HEK293 (cell line): ENCODE results near the gene ASCC1.

Experiments
- CTCF ChIP-seq: fragments of 450-650 bp; formaldehyde crosslinking; IDR thresholded peaks from 2 replicates; pipeline ENCODE4 v1.5.1; 2016; ENCODE audit warnings: missing biosample characterization, missing genetic modification characterization
- HOXA7 ChIP-seq: sonication (generic); formaldehyde crosslinking; IDR thresholded peaks from 2 replicates; pipeline ENCODE4 v1.8.1; 2022; ENCODE audit warnings: missing genetic modification reagents, borderline replicate concordance
- PRDM10 ChIP-seq: fragments of 450-650 bp; formaldehyde crosslinking; IDR thresholded peaks from 2 replicates; pipeline ENCODE4 v1.5.1; 2016; ENCODE audit warnings: missing biosample characterization, missing genetic modification characterization
- REST ChIP-seq: fragments of 450-650 bp; formaldehyde crosslinking; IDR thresholded peaks from 2 replicates; pipeline ENCODE4 v1.5.1; 2016; ENCODE audit warnings: missing biosample characterization, missing genetic modification characterization
- YY2 ChIP-seq: fragments of 450-650 bp; formaldehyde crosslinking; IDR thresholded peaks from 2 replicates; pipeline ENCODE4 v1.5.1; 2016; ENCODE audit warnings: missing biosample characterization, missing genetic modification characterization
- ZBTB49 ChIP-seq: fragments of 450-650 bp; formaldehyde crosslinking; IDR thresholded peaks from 2 replicates; pipeline ENCODE4 v1.5.1; 2016; ENCODE audit warnings: missing biosample characterization, missing genetic modification characterization, low read depth
- ZFP3 ChIP-seq: fragments of 450-650 bp; formaldehyde crosslinking; IDR thresholded peaks from 2 replicates; pipeline ENCODE4 v1.5.1; 2016; ENCODE audit warnings: low read depth, missing biosample characterization, missing genetic modification characterization
- ZNF239 ChIP-seq: fragments of 450-650 bp; formaldehyde crosslinking; IDR thresholded peaks from 2 replicates; pipeline ENCODE4 v1.5.1; 2016; ENCODE audit warnings: missing biosample characterization, missing genetic modification characterization
- ZNF335 ChIP-seq: fragments of 450-650 bp; formaldehyde crosslinking; conservative IDR thresholded peaks from 2 replicates; pipeline ENCODE4 v1.5.1; 2016; ENCODE audit warnings: missing biosample characterization, missing genetic modification characterization
- ZNF416 ChIP-seq: fragments of 450-650 bp; formaldehyde crosslinking; IDR thresholded peaks from 2 replicates; pipeline ENCODE4 v1.5.1; 2016; ENCODE audit warnings: missing biosample characterization, missing genetic modification characterization
- ZNF423 ChIP-seq: fragments of 450-650 bp; formaldehyde crosslinking; IDR thresholded peaks from 2 replicates; pipeline ENCODE4 v1.5.1; 2016; ENCODE audit warnings: missing biosample characterization, missing genetic modification characterization
- ZNF426 ChIP-seq: fragments of 450-650 bp; formaldehyde crosslinking; IDR thresholded peaks from 2 replicates; pipeline ENCODE4 v1.5.1; 2017; ENCODE audit warnings: missing biosample characterization, missing genetic modification characterization, mild to moderate bottlenecking, inconsistent platforms, moderate library complexity
- ZNF521 ChIP-seq: fragments of 450-650 bp; formaldehyde crosslinking; IDR thresholded peaks from 2 replicates; pipeline ENCODE4 v1.5.1; 2017; ENCODE audit warnings: missing biosample characterization, mild to moderate bottlenecking, missing genetic modification characterization
- ZNF530 ChIP-seq: fragments of 450-650 bp; formaldehyde crosslinking; IDR thresholded peaks from 2 replicates; pipeline ENCODE4 v1.5.1; 2016; ENCODE audit warnings: low read depth, missing biosample characterization, missing genetic modification characterization

GRCh38 chr10:72206511-72207229 lies 9.4 kb downstream of the ASCC1 start:
- TF ChIP-seq HOXA7 (CRISPR knock-in tag), result no peak
- TF ChIP-seq PRDM10 (tag by site-specific recombination), result no peak
- no peak for TF ChIP-seq ZNF239
- no peak for TF ChIP-seq ZNF335 (tag by site-specific recombination)
- no peak for TF ChIP-seq ZNF423 (tag by site-specific recombination)
- no peak for TF ChIP-seq CTCF (tag by site-specific recombination)
- no peak for TF ChIP-seq ZNF521 (tag by site-specific recombination)
- TF ChIP-seq ZNF426 (tag by site-specific recombination), result no peak
- no peak for TF ChIP-seq ZNF530
- TF ChIP-seq ZNF416 (tag by site-specific recombination), result no peak
- no peak for TF ChIP-seq YY2
- TF ChIP-seq ZBTB49 (tag by site-specific recombination), result no peak
- no peak for TF ChIP-seq REST (tag by site-specific recombination)
- TF ChIP-seq ZFP3 (tag by site-specific recombination), result no peak
